Neural progenitor cell (in vitro differentiated cells): ENCODE results near the gene IL17RB. TPM values are rescaled to one million over a fixed set of nuclear protein-coding genes. Genes with fewer than 3 reads are reported as not detected.

Experiments
- DNase-seq: peaks from one replicate; pipeline ENCODE4 v3.0.0-alpha.2; 2016; ENCODE audit warnings: low spot score
- H2AFZ ChIP-seq: fragments of 200-600 bp; sonication (generic); replicated peaks from 2 replicates; pipeline ENCODE4 v1.6.1; 2016; ENCODE audit warnings: antibody characterized with exemption
- H3F3A ChIP-seq: fragments of 200-600 bp; sonication (generic); 2 replicates; pipeline ENCODE4 v1.6.1; 2016; ENCODE audit warnings: antibody characterized with exemption, low read depth
- H3K27ac ChIP-seq: fragments of 200-600 bp; sonication (generic); 2 replicates; pipeline ENCODE4 v1.5.1; 2016; ENCODE audit warnings: mild to moderate bottlenecking
- H3K27me3 ChIP-seq: fragments of 200-600 bp; sonication (generic); 2 replicates; pipeline ENCODE4 v1.6.1; 2016; ENCODE audit warnings: mild to moderate bottlenecking, moderate library complexity
- H3K36me3 ChIP-seq: fragments of 200-600 bp; sonication (generic); 2 replicates; pipeline ENCODE4 v1.5.1; 2016
- H3K4me1 ChIP-seq: fragments of 200-600 bp; sonication (generic); 2 replicates; pipeline ENCODE4 v1.6.1; 2016; ENCODE audit warnings: mixed run types
- H3K4me2 ChIP-seq: fragments of 200-600 bp; sonication (generic); 2 replicates; pipeline ENCODE4 v1.6.1; 2016
- H3K4me3 ChIP-seq: fragments of 200-600 bp; sonication (generic); 2 replicates; pipeline ENCODE4 v1.5.1; 2016
- H3K79me2 ChIP-seq: fragments of 200-600 bp; sonication (generic); 2 replicates; pipeline ENCODE4 v1.6.1; 2016; ENCODE audit warnings: low read depth
- H3K9ac ChIP-seq: fragments of 200-600 bp; sonication (generic); 2 replicates; pipeline ENCODE4 v1.6.1; 2016
- H3K9me3 ChIP-seq: fragments of 200-600 bp; sonication (generic); 2 replicates; pipeline ENCODE4 v1.5.1; 2016; ENCODE audit warnings: low read depth
- H4K20me1 ChIP-seq: fragments of 200-600 bp; sonication (generic); 2 replicates; pipeline ENCODE4 v1.6.1; 2016; ENCODE audit warnings: low read depth
- H3K27ac Mint-ChIP-seq: 3 replicates; pipeline ENCODE4 v1.8.0; 2021; ENCODE audit warnings: mixed read lengths
- H3K27me3 Mint-ChIP-seq: 2 replicates; pipeline ENCODE4 v1.8.0; 2022; ENCODE audit warnings: low read depth, mild to moderate bottlenecking, inconsistent platforms, moderate library complexity, mixed read lengths; ENCODE audit not compliant: insufficient read depth
- H3K36me3 Mint-ChIP-seq: 3 replicates; pipeline ENCODE4 v1.8.0; 2021; ENCODE audit warnings: mixed read lengths
- H3K4me1 Mint-ChIP-seq: 3 replicates; pipeline ENCODE4 v1.8.0; 2021; ENCODE audit warnings: mixed read lengths
- H3K4me3 Mint-ChIP-seq: 3 replicates; pipeline ENCODE4 v1.8.0; 2021; ENCODE audit warnings: mild to moderate bottlenecking, moderate library complexity, mixed read lengths
- H3K9me3 Mint-ChIP-seq: 3 replicates; pipeline ENCODE4 v1.8.0; 2020; ENCODE audit warnings: mixed read lengths
- CTCF ChIP-seq: fragments of 200-600 bp; sonication (generic); IDR thresholded peaks from 2 replicates; pipeline ENCODE4 v1.5.1; 2017; ENCODE audit warnings: antibody characterized with exemption, mild to moderate bottlenecking
- EZH2 ChIP-seq: fragments of 200-600 bp; sonication (generic); IDR thresholded peaks from 2 replicates; pipeline ENCODE4 v1.6.1; 2017; ENCODE audit warnings: antibody characterized with exemption, mild to moderate bottlenecking, moderate library complexity
- EZH2phosphoT487 ChIP-seq: fragments of 200-600 bp; sonication (generic); IDR thresholded peaks from 2 replicates; pipeline ENCODE4 v1.6.1; 2017; ENCODE audit warnings: antibody characterized with exemption
- total RNA-seq: library from RNA; depleted of rRNA; stranded (reverse); fragments of >200 nt; gene quantifications from 2 replicates; pipeline ENCODE4 v1.2.3, GENCODE V29; 2015; ENCODE audit warnings: low replicate concordance

IL17RB gene
- total RNA-seq, 1 donor from 2014 or later, result 3.4 TPM

- TF ChIP-seq CTCF, result peak; percentile 5
- TF ChIP-seq EZH2phosphoT487, result no peak
- DNase-seq, result no peak
- no peaks in the 10 kb centered on the region for H3F3A ChIP-seq
- Mint-ChIP-seq H3K27me3 (no peaks in the 10 kb centered on the region), H3K4me3 (no peak overlapping the region), H3K9me3 (no peaks in the 10 kb centered on the region), H3K4me1 (peaks cover 13% of the 10 kb centered on the region), H3K36me3 (no peaks in the 10 kb centered on the region), H3K27ac (no peak overlapping the region)
- H3K9me3 ChIP-seq, result no peaks in the 10 kb centered on the region
- H3K4me3 ChIP-seq, result no peak overlapping the region
- no peaks in the 10 kb centered on the region for H3K36me3 ChIP-seq
- H3K79me2 ChIP-seq, result no peaks in the 10 kb centered on the region
- H3K4me2 ChIP-seq, result no peak overlapping the region
- no peaks in the 10 kb centered on the region for H3K4me1 ChIP-seq
- H3K27ac ChIP-seq, result no peak overlapping the region
- H2AFZ ChIP-seq, result no peak overlapping the region
- no peaks in the 10 kb centered on the region for H3K27me3 ChIP-seq
- H3K9ac ChIP-seq, result no peak overlapping the region
- H4K20me1 ChIP-seq, result no peaks in the 10 kb centered on the region
Observed at GRCh38 chr3:53823026-53823955, 23.1 kb upstream of the IL17RB start.

DNA sequence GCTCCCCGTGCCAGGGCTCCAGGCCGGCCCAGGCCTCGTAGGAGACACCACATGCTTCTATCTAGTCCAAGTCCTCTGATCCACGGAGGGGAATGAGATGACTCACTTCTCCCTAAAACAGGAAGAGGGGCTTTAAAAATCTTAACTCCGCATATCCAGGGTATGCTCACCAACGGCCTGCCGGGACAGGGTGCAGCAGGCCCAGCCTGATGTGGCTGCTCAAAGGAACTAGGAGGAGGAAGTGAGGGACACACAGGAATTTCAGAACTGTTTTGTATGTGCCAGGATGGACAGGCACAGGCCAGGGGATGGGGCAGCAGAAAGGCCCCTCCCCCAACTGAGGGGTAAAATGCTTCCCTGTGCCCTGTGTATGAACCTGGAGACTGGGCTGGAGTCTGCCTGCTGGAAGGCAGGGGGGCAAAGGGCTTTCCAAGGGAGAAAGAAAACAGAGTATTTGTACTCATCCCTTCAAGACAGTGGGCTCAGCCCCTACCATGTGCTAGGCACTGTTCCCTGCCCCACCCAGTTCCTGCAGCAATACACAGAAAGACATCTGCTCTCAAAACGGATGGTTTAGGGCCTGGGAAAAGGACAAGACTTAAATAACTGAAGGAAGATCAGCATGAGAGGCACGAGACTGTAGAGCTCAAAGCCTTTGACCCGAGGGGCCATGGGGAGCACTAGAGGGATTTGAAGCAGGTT is 22.3 kb upstream of the IL17RB start:
- Histone ChIP-seq H3K27ac (no peak overlapping the region), H2AFZ (no peak overlapping the region), H3K9ac (no peak overlapping the region), H3F3A (no peaks in the 10 kb centered on the region), H3K27me3 (no peaks in the 10 kb centered on the region), H3K4me3 (no peak overlapping the region), H3K4me2 (no peak overlapping the region), H4K20me1 (peaks cover 4% of the 10 kb centered on the region), H3K9me3 (no peaks in the 10 kb centered on the region), H3K79me2 (no peaks in the 10 kb centered on the region), H3K4me1 (no peaks in the 10 kb centered on the region), H3K36me3 (no peaks in the 10 kb centered on the region)
- no peak for DNase-seq
- no peak overlapping the region for H3K27ac Mint-ChIP-seq
- TF ChIP-seq EZH2 (no peak), EZH2phosphoT487 (no peak), CTCF (no peak)
- peaks cover 2% of the 10 kb centered on the region for H3K27me3 Mint-ChIP-seq
- H3K9me3 Mint-ChIP-seq, result no peaks in the 10 kb centered on the region
- no peak overlapping the region for H3K4me3 Mint-ChIP-seq
- H3K4me1 Mint-ChIP-seq, result peaks cover 13% of the 10 kb centered on the region
- no peaks in the 10 kb centered on the region for H3K36me3 Mint-ChIP-seq

GRCh38 chr3:53824795-53825194 is 21.6 kb upstream of the IL17RB start:
- Mint-ChIP-seq H3K4me3 (no peak overlapping the region), H3K27ac (no peak overlapping the region), H3K9me3 (no peaks in the 10 kb centered on the region), H3K27me3 (peaks cover 3% of the 10 kb centered on the region), H3K4me1 (peaks cover 13% of the 10 kb centered on the region), H3K36me3 (no peaks in the 10 kb centered on the region)
- H3K4me1 ChIP-seq, result no peaks in the 10 kb centered on the region
- no peak overlapping the region for H3K27ac ChIP-seq
- H3K9me3 ChIP-seq, result no peaks in the 10 kb centered on the region
- no peak overlapping the region for H3K4me3 ChIP-seq
- no peaks in the 10 kb centered on the region for H3K27me3 ChIP-seq
- no peak overlapping the region for H2AFZ ChIP-seq
- no peaks in the 10 kb centered on the region for H3F3A ChIP-seq
- H3K9ac ChIP-seq, result no peak overlapping the region
- no peak overlapping the region for H3K4me2 ChIP-seq
- H4K20me1 ChIP-seq, result peaks cover 4% of the 10 kb centered on the region
- no peak for DNase-seq
- H3K79me2 ChIP-seq, result no peaks in the 10 kb centered on the region
- TF ChIP-seq CTCF, result no peak
- TF ChIP-seq EZH2, result no peak
- no peak for TF ChIP-seq EZH2phosphoT487
- no peaks in the 10 kb centered on the region for H3K36me3 ChIP-seq
